ENCODE data around the gene FFAR3.

- no peak for TF ChIP-seq POLR2A (IDR thresholded peaks at IDR 0.05)
- no peak for TF ChIP-seq CTCF (IDR thresholded peaks at IDR 0.05)
These were observed 49.4 kb downstream of the FFAR3 start for GRCh38 chr19:35407619-35408018.
